GM18519 (cell line): ENCODE measurements around the gene DMRTB1.
"Not testable (repeated sequence)": the region's sequence is repeated elsewhere in the genome, so short reads cannot be mapped to it uniquely, and the experiment has no call there.

ENCODE experiments used
- ATAC-seq: cut with Tn5 transposase; IDR thresholded peaks from one replicate; pipeline ENCODE4 v1.9.1; 2021; ENCODE audit warnings: mild to moderate bottlenecking, moderate library complexity; ENCODE audit not compliant: unreplicated experiment, low FRiP score

Gene DMRTB1

DNA sequence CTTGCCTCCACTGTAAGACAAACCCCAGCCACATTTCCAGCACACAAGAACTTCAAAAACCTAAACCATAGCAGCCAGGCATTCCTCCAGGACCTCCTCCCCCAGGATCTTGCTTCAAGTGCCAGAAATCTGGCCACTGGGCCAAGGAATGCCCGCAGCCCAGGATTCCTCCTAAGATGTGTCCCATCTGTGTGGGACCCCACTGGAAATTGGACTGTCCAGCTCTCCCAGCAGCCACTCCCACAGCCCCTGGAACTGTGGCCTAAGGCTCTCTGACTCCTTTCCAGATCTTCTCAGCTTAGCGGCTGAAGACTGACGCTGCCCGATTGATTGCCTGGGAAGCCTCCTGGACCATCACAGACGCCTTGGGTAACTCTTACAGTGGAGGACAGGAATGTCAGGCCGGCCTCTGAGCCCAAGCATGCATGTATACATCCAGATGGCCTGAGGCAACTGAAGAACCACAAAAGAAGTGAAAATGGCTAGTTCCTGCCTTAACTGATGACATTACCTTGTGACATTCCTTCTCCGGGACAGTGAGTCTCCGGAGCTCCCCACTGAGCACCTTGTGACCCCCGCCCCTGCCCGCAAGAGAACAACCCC is 24.7 kb upstream of the DMRTB1 start:
- ATAC-seq: not testable (repeated sequence)

DNA sequence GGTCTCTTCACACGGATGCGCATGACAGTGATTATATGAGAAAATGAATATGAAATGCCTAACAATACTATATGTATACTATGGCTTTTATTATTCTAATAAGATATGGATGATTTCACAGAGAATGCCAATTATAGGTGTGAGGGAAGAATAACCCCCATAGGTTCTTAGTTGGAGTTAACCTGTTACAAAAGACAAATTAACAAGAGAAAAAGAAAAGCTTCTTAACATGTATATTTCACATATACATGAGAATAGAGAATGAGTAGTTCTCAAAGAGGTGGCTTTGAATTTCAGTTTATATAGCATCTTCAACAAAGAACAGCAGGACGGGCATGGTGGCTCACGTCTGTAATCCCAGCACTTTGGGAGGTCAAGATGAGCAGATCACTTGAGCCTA is 24.0 kb upstream of the DMRTB1 start:
- no peak for ATAC-seq

DNA sequence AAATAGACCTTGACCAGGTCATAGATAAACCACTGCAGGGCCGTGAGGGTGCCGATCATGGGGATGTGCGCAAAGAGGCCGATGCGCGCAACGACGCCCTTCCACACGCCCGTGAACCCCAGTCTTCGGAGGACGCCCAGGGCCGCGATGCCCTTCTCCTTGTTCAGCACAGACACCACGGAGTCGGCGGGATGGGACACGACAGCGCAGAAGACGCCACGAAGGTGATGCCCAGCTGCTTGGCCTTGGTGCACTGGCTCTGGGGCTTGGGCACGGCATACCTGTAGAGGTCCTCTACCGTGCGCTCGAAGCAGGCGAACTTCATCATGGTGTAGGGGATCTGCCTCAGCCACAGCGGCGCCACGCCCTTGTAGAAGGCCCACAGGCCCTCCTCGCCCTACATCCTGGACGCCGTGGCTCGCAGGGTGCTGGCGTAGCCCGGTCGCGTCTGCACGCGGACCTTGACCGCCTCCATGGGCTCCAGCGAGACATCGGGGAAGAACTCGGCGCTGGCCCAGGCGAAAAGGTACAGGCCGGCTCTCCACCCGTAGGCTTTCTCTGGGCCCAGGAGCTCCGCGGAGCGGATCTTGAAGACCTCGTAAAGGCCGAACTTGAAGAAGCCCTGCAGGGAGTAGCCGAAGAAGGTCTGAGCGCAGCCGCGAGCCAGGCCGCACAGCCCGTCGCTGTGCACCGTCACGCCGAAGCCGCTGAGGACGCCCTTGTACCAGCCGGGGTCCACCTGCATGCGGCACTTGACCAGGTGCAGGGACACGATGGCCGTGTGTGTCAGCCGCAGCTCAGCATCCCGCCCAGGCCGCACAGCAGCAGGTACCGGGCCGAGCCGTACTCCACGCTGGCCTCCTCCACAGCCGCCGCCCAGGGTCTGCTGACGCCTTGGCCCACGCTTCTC is 20.5 kb upstream of the DMRTB1 start:
- ATAC-seq: no peak

DNA sequence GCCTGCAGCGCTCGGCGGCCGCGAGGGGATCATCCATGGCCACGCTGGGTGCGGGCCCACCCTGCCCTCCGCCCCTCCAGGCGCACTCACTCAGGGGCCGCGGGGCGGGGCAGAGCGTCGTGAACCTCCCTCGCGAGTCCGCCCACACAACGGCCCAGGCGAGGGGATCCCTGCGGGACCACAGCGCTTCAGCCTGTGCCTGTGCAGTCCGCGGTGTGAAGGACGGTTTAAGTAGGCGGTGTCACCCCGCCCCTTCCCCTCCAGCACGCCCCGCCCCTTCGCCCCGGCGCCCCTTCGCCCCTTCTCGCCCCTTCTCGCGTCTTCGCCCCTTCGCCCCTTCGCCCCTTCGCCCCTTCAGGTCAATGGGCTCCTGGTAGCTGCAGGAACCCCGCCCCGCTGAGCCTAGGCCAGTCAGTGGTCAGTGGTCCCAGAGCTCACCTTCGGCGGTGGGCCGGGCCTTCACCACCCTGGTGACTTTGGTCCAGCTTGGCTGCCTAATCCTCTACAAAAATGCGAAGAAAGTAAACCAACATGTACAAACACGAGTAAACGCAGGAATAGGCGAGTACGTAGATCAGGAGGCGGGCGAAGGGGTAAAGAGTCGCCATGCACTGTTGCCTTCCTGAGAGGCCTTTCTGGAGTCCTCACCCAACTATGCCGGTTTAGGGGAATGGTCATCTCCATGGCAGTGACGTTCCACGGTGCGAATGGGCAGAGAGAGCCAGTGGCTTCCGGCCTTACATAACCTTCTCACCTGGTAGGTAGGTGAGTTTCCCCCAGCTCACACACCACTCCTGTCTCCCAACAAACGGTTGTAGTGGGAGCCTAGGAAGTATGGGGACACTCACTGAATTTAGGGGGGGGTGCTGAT is 19.6 kb upstream of the DMRTB1 start:
- no peak for ATAC-seq

DNA sequence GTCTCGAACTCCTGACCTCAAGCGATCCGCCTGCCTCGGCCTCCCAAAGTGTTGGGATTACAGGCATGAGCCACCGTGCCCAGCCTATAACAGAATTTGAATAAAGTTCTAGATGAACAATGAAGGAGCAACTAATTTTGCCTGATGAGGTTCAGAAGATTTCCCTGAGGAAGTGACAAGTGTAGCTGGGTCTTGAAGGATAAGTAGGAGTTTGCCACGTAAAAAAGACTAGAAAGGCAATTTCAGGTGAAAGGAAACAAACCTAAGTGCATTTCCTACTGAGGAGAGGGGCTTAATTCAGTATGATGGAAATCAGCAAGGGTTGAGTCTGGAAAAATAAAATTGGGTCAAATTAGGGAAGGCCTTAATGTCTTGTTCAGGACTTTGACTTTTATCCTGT is 18.6 kb upstream of the DMRTB1 start:
- ATAC-seq: no peak

DNA sequence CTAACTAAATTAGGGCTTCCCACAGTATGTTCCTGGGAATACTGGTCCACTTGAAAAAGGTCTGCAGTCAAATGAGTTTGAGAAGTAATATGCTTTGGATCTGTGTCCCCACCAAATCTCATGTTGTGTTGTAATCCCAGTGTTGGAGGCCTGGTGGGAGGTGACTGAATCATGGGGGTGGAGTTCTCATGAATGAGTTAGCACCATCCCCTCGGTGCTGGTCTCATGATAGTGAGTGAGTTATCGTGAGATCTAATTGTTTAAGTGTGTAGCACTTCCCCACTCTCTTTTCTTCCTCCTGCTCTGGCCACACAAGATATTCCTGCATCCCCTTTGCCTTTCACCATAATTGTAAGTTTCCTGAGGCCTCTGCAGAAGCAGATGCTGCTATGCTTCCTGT is 16.9 kb upstream of the DMRTB1 start:
- no peak for ATAC-seq

DNA sequence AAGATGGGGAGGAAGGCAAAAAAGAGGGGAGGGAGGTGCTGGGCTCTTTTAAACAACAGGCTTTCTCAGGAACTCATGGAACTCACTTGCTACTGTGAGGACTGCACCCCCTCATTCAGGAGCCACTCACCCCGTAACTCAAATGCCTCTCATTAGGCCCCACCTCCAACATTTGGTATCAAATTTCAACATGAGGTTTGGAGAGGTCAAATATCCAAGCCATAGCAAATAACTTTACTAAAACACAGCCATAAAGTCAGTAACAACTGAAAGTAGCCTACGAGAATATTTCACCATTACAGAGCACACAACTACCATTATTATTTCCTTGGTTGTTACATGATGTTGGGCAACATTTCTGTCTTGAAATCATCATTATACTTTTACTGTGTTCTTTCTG is 13.1 kb upstream of the DMRTB1 start:
- no peak for ATAC-seq

DNA sequence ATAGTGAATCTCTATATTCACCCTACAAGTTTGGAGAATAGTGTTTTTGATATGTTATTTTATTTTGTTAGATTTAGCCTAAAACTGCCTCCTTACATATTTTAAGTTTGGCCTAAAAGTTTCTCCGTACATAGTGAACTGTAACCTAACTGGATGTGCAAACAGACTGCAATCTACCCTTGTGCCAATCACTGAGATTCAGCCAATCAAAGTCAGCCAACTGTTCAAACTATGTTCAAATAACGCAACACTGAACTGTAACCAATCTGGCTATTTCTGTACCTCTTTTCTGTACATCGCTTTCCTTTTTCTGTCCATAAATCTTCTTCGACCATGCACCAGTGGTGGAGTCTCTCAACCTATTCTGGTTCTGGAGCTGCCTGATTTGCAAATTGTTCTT is 11.8 kb upstream of the DMRTB1 start:
- no peak for ATAC-seq

DNA sequence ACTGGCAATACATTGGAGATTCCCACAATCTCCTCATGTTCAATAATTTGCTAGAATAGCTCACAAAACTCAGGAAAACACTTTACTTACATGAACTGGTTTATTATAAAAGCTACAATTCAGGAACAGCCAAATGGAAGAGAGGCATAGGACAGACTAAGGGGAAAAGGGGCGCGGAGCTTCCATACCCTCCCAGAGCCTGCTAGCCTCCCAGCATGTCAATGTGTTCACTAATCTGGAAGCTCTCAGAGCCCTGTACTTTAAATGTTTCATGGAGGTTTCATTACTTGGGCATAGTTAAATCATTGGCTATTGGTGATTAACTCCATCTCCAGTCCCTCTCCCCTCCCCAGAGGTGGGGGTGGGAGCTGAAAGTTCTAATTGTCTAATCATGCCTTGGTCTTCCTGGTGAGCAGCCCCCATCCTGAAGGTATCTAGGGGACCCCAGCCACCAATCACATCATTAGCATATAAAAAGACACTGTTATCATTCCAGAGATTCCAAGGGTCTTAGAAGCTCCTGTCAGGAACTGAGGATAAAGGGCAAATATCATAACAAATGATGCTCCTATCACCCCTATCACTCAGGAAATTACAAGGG is 10.9 kb upstream of the DMRTB1 start:
- no peak for ATAC-seq

DNA sequence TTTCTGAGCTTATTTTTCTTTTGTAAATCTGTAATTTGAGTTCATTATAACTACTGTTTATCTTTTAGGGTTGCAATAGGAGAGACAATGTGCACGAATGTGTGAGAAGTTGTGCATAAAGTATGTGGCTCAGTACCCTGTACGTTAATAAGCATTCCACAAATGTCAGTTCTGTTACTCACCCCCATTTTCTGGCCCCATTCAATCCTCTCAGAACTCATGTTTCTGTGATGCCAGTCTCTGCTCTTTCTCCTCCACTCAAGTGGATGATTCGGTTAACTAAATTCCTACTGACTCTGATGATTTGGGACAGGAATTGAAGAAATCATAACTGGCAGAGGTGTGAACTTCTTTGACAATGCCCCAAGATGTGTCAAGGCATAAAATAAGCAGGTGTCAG is 10.2 kb upstream of the DMRTB1 start:
- ATAC-seq: no peak

DNA sequence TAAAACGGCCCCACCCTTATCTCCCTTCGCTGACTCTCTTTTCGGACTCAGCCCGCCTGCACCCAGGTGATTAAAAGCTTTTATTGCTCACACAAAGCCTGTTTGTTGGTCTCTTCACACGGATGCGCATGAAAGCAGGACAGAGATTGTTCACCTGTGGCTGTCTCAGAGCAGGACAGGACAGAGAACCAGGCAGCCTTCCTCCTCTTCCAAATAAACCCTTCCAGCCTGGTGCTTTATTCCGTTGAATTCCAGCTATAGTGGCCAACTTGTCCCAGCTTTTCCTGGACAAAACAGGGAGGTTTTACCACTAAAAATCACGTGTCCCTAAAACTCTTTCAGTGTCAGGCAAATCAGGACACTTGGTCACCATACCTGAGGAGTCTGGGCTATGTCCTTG is 9.5 kb upstream of the DMRTB1 start:
- ATAC-seq: no peak

DNA sequence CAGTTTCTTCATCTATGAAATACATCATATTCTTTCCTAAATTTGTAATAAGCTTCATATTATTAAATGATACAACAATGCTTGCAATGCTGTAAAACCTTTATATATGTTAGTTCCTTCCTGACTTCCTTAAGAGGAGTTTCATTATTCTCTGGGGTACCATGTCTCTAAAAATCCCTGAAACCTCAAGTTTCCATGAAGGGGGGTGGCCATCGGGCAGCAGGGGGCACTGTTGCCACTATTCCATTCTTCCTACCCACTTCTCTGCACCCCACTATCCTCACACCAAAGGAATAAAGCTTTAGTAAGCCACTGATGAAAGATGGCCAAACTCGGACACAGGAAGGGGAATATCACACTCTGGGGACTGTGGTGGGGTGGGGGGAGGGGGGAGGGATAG is 9.0 kb upstream of the DMRTB1 start:
- ATAC-seq: no peak

DNA sequence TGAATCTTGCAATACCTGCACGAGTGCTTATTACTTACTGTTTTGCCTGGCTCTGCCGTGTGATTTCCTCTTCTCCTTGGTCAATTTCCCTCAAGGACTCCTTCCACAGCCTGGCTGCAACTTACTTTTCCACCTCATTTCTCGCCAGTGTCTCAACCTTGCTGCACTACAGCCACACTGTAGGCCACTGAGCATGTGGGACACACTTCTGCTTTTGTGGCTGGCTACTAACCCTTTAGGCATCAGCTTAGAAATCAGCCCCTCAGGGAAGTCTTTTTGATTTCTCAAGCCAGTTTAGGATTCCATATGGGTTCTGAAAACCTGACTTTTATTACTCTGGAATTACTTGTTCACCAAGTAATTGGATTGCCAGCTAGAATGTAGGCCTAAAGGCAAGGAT is 5.2 kb upstream of the DMRTB1 start:
- ATAC-seq: no peak

DNA sequence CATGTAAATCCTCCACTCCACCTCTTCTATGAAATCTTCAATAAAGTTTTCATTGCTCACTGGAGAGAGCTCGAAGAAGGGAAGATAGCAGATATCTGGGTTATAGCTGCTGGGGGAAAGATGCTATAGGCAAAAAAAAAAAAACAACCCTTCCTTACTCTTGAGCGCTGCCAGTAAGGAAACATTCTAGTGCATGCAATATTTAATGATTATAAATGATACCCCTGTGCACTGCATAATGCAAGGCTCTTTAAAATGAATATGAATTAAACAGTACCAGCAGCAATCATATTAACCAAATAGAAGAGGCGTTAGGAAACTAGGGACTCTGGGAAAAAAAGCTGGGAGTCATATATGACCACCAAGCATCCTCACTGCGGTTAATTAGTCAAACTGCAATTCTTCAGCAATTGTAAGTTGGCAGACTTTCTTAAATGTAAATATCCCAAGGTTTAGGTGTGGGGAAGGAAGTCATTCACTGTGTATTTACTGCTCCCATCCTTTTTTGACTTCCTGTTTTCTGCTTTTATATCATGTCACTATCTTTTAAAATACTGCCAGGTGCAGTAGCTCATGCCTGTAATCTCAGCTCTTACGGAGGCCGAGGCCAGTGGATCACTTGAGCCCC is 3.7 kb upstream of the DMRTB1 start:
- ATAC-seq: no peak

DNA sequence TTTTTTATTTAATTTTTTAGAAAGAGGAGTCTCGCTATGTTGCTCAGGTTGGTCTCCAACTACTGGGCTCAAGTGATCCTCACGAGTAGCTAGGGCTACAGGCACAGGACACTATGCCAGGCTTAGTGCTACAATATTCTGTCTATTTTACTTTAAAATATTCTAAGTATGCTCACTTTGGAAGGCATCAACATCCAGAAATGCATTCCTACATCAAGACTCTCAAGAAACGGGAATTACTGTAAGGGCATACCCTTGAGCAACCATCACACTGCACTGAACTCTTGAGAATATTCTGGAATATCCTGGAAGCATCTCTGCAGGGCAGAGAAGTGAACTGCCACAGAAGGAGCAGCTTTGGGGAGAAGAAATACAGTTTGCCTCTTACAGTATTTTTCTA is 565 bp upstream of the DMRTB1 start:
- ATAC-seq: no peak

DNA sequence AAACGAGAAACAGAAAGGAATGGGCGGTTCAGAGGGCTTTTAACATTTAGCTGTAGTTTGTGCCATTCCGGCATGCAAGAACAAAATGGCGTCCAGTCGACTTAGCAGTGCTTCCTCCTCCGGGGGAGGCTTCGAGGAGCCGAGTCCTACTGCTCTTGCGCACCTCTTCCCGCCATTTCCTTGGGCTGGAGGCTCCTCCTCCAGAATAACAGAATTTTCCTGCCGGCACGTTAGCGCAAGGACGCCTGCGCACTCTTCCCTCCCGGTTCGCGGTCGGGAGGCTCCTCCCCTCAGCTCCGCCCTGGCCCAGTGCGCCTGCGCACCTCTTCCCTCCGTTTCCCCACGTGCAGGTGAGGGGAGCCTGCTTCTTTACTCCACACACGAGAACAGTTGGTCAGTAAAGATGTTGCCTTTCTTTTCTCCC is 1.0 kb downstream of the DMRTB1 start:
- no peak for ATAC-seq

DNA sequence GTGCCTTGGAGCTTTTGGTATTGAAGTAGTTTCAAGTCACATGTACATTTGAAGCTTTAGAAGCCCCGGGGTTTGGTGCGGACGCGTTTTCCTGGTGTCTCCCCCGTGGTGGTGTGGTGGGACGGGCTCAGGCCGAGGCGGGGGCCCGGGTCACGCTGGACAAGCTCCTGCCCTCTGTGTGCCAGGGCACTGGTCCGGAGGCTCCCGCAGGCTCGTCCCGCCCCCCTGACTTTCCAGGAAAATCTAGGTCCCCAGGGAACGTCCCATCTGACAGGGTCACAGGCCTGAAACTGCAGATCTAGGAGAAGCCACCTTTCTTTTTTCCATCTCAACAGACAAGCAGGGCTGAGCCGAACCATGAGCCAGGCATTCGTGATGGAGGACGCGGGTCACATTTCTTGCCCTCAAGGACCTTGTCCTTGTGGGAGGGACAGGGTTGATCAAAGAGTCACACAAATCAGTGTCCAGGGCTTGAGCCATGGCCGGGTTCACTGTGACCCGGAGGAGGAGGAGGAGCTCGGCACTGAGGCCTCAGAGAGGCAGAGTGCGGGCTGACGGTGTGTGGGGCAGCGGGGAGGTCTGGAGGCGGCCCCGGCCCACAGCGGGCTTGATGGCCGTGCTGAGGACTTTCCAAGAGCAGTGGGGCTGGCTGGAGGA is 1.6 kb downstream of the DMRTB1 start:
- ATAC-seq: no peak

DNA sequence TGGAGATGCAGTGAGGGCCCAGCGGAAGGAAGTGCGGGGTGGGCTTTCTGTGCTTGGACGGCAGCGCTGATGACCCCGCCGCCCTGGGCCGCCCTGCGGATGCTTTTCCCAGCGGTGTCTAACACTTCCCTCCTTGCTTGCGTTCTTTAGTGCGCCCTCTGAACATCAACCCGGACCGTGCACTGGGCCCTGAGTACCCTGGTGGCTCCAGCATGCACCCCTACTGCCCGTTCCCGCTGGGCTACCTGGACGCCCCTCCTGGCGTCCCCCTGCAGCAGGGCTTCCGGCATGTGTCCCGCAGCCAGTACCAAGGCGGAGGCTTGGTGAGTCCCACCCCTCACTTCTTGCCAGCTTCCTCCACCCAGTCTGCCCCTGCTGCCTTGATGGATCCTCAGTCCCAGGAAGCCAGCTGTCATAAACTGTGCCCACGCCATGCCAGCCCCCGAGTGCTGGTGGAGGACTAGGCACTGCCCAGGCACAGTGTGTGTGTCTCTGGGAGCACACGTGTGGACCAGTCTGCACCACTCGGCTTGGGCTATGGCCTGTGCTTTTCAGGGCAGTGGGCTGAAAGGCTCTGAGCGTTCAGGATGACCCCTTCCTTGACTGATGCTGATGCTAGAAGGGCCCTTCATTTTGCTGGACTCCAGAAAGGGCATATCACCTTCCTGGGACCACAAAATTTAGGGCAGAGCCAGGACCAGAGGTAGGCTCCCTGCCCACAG is 2.3 kb downstream of the DMRTB1 start:
- ATAC-seq: no peak

DNA sequence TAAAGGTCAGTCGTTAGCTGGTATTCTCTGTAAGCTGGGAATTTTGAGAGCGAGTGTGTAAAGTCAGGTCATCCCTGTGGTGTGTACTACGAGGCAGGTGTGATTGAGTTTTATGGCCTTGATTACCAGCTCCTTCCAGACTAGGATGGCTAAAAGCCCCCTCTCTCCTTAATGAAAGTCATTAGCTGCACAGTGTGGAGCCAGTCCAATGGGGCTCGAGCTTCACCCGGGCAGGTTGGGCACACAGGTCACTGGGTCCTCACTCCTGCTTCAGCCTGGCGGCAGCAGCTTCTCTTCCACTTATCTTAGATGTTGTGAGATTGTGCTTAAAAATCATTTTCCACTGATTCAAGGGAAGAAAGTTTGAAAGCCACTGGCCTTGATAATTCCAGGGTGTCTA is 3.0 kb downstream of the DMRTB1 start:
- ATAC-seq: no peak
